ENCODE data around the gene VMP1. TPM values are rescaled to one million over a fixed set of nuclear protein-coding genes. Genes with fewer than 3 reads are reported as not detected.

Gene VMP1
- 144 and 218 TPM in 2 replicates for total RNA-seq

GRCh38 chr17:59707149-59707970 lies at the start of gene VMP1, which contains the start of gene PTRH2:
Gene VMP1 (plus strand): TSS chr17:59707654. CDS start chr17:59731447, 23,793 bp downstream.
Gene PTRH2 (minus strand): TSS chr17:59707430. CDS start chr17:59697978, 9,452 bp downstream.
- DNase-seq (ENCODE audit: extremely low read depth, low read depth, low spot score) = peak; percentile 96

GRCh38 chr17:59666235-59666634 lies 41.2 kb upstream of the VMP1 start:
- DNase-seq (ENCODE audit: extremely low read depth, low read depth, low spot score) = no peak

- peak; percentile 83 for DNase-seq (ENCODE audit: extremely low read depth, low read depth, low spot score)
These were observed 38.6 kb upstream of the VMP1 start for GRCh38 chr17:59668816-59669215.

- DNase-seq (ENCODE audit: extremely low read depth, low read depth, low spot score) = no peak
These were observed 38.0 kb upstream of the VMP1 start for GRCh38 chr17:59669411-59669810.

GRCh38 chr17:59669944-59670343 lies 37.5 kb upstream of the VMP1 start:
- DNase-seq (ENCODE audit: extremely low read depth, low read depth, low spot score) = no peak

- no peak for DNase-seq (ENCODE audit: extremely low read depth, low read depth, low spot score)
These were observed 36.1 kb upstream of the VMP1 start for GRCh38 chr17:59671386-59671785.

- DNase-seq (ENCODE audit: extremely low read depth, low read depth, low spot score) = no peak
These were observed 32.2 kb upstream of the VMP1 start for GRCh38 chr17:59675231-59675630.

GRCh38 chr17:59676716-59677115 lies 30.7 kb upstream of the VMP1 start:
- no peak for DNase-seq (ENCODE audit: extremely low read depth, low read depth, low spot score)

GRCh38 chr17:59678918-59679317 lies 28.5 kb upstream of the VMP1 start:
- DNase-seq (ENCODE audit: extremely low read depth, low read depth, low spot score) = no peak

GRCh38 chr17:59680314-59680713 lies 27.1 kb upstream of the VMP1 start:
- no peak for DNase-seq (ENCODE audit: extremely low read depth, low read depth, low spot score)

- no peak for DNase-seq (ENCODE audit: extremely low read depth, low read depth, low spot score)
These were observed 24.2 kb upstream of the VMP1 start for GRCh38 chr17:59683283-59683682.

GRCh38 chr17:59684967-59685366 lies 22.5 kb upstream of the VMP1 start:
- DNase-seq (ENCODE audit: extremely low read depth, low read depth, low spot score) = no peak

GRCh38 chr17:59688008-59688407 lies 19.4 kb upstream of the VMP1 start:
- DNase-seq (ENCODE audit: extremely low read depth, low read depth, low spot score) = no peak

GRCh38 chr17:59688496-59688895 lies 19.0 kb upstream of the VMP1 start:
- DNase-seq (ENCODE audit: extremely low read depth, low read depth, low spot score) = no peak

- no peak for DNase-seq (ENCODE audit: extremely low read depth, low read depth, low spot score)
These were observed 13.9 kb upstream of the VMP1 start for GRCh38 chr17:59693582-59693981.

GRCh38 chr17:59694344-59694743 lies 13.1 kb upstream of the VMP1 start:
- DNase-seq (ENCODE audit: extremely low read depth, low read depth, low spot score) = no peak

- DNase-seq (ENCODE audit: extremely low read depth, low read depth, low spot score) = no peak
These were observed 11.3 kb upstream of the VMP1 start for GRCh38 chr17:59695945-59696681.

- no peak for DNase-seq (ENCODE audit: extremely low read depth, low read depth, low spot score)
These were observed 10.7 kb upstream of the VMP1 start for GRCh38 chr17:59696682-59697277.

- DNase-seq (ENCODE audit: extremely low read depth, low read depth, low spot score) = no peak
These were observed 9.3 kb upstream of the VMP1 start for GRCh38 chr17:59698143-59698542.

- DNase-seq (ENCODE audit: extremely low read depth, low read depth, low spot score) = no peak
These were observed 8.2 kb upstream of the VMP1 start for GRCh38 chr17:59699218-59699617.

- no peak for DNase-seq (ENCODE audit: extremely low read depth, low read depth, low spot score)
These were observed 7.7 kb upstream of the VMP1 start for GRCh38 chr17:59699786-59700185.

- DNase-seq (ENCODE audit: extremely low read depth, low read depth, low spot score) = no peak
These were observed 5.2 kb upstream of the VMP1 start for GRCh38 chr17:59702304-59702703.

Data from glomerular endothelial cell (primary cell).